ENCODE measurements around the gene PRSS12. TPM values are rescaled to one million over a fixed set of nuclear protein-coding genes. Genes with fewer than 3 reads are reported as not detected.

Gene PRSS12
- total and polyA plus RNA-seq, 8 donors = 5.5 to 12.9 (median 7.7) TPM

DNA sequence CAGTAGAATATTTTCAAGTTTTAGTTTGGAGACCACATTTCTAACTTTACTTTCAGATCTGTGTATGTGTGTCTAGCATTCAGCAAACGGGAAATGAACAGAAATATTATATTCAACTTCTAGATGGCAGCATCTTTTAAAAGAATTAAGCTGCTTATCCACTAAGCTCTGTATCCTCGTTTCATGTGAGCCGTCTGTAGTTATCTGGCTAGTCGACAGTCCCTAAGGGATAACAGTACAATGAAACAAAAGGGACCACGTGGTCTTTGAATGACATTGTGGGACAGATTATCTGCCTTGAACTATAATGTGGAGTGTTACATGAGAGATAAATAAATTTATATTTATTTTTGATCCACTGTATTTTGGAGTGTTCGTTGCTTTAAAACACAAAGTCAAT, 35.8 kb upstream of the PRSS12 start:
- ATAC-seq (no peak), FAIRE-seq (no peak), DNase-seq (no peak)
- TF ChIP-seq, protein P1, sequence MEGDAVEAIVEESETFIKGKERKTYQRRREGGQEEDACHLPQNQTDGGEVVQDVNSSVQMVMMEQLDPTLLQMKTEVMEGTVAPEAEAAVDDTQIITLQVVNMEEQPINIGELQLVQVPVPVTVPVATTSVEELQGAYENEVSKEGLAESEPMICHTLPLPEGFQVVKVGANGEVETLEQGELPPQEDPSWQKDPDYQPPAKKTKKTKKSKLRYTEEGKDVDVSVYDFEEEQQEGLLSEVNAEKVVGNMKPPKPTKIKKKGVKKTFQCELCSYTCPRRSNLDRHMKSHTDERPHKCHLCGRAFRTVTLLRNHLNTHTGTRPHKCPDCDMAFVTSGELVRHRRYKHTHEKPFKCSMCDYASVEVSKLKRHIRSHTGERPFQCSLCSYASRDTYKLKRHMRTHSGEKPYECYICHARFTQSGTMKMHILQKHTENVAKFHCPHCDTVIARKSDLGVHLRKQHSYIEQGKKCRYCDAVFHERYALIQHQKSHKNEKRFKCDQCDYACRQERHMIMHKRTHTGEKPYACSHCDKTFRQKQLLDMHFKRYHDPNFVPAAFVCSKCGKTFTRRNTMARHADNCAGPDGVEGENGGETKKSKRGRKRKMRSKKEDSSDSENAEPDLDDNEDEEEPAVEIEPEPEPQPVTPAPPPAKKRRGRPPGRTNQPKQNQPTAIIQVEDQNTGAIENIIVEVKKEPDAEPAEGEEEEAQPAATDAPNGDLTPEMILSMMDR (IDR thresholded peaks at IDR 0.05) = no peak
- H3K27ac ChIP-seq = no peak overlapping the region
- WGBS, 2 donors = 51 to 58% methylated on average over 6 of the region's 6 CpGs
- H3K9me3 ChIP-seq = no peaks in the 10 kb centered on the region
- no peaks in the 10 kb centered on the region for H3K4me1 ChIP-seq
- intact Hi-C loops (cut with DNase I) = no loop called here
- H3K36me3 ChIP-seq = no peaks in the 10 kb centered on the region
- no peak overlapping the region for H3K4me3 ChIP-seq
- H3K27me3 ChIP-seq = no peaks in the 10 kb centered on the region

DNA sequence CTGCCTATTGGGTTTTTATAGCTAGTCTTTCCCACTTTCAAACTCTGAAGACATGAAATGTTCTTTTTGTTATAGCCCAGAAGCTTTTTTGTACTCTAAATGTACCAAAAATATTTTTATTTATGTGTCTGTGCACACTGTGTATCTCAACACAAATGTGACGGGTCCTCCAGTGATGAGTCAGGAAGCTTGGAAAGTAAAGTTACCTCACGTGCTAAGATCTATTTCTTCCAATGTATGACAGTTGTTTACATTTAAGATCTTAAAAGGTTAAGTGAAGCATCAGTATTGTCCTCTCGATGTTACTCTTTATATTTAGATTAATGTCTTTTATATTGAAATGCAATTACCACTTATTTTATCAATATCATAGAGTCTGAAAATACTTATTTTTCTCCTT, 29.1 kb upstream of the PRSS12 start:
- DNase-seq = no peak
- FAIRE-seq = no peak
- Histone ChIP-seq H3K9me3 (no peaks in the 10 kb centered on the region), H3K36me3 (no peaks in the 10 kb centered on the region), H3K27ac (no peak overlapping the region), H3K4me3 (no peak overlapping the region), H3K27me3 (peaks cover 0 to 5% (median 0%) of the 10 kb centered on the region in 4 donors), H3K4me1 (no peaks in the 10 kb centered on the region)
- 73 to 79% methylated on average over 3 of the region's 3 CpGs for WGBS, 2 donors
- ATAC-seq = no peak
- intact Hi-C loops (cut with DNase I) = no loop called here
- TF ChIP-seq, protein P1 (IDR thresholded peaks at IDR 0.05) = no peak

GRCh38 chr4:118373614-118374255, 20.9 kb upstream of the PRSS12 start:
- 81 to 82% methylated on average over 4 of the region's 4 CpGs for WGBS, 2 donors
- FAIRE-seq = no peak
- intact Hi-C loops (cut with DNase I) = no loop called here

GRCh38 chr4:118372251-118372650, 19.4 kb upstream of the PRSS12 start:
- ATAC-seq = no peak
- TF ChIP-seq, protein P1 (IDR thresholded peaks at IDR 0.05) = no peak
- Histone ChIP-seq H3K4me3 (no peak overlapping the region), H3K27me3 (no peaks in the 10 kb centered on the region), H3K27ac (no peak overlapping the region), H3K4me1 (no peaks in the 10 kb centered on the region), H3K9me3 (no peaks in the 10 kb centered on the region), H3K36me3 (no peaks in the 10 kb centered on the region)
- WGBS, 2 donors = 66 to 69% methylated on average over 4 of the region's 4 CpGs
- intact Hi-C loops (cut with DNase I) = no loop called here
- no peak for DNase-seq
- no peak for FAIRE-seq

More at GRCh38 chr4:118373614-118374255, 20.9 kb upstream of the PRSS12 start:
- Histone ChIP-seq H3K36me3 (no peaks in the 10 kb centered on the region), H3K27me3 (no peaks in the 10 kb centered on the region), H3K9me3 (no peaks in the 10 kb centered on the region), H3K27ac (no peak overlapping the region), H3K4me3 (no peak overlapping the region), H3K4me1 (no peaks in the 10 kb centered on the region)
- ATAC-seq (no peak), DNase-seq (no peak)
- TF ChIP-seq, protein P1 (IDR thresholded peaks at IDR 0.05) = no peak

DNA sequence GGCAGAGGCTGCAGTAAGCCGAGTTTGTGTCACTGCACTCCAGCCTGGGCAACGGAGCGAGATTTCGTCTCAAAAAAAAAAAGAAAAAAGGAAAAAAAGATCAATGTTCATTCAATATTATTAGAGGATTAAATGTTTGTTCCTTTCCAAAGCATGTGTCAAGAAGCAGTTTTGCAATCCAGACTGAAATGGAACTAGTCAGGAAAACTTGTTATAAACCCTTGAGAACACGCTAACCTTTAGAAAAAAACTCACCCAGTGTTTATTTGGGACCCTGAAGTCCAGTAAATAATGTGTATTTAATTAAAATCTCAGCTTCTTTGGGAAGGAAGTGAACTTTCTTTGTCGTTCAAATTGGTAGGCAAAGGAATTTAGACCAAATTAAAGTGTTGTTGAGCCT, 16.4 kb upstream of the PRSS12 start:
- H3K27me3 ChIP-seq = no peaks in the 10 kb centered on the region
- ATAC-seq = no peak
- TF ChIP-seq, protein P1 (IDR thresholded peaks at IDR 0.05) = no peak
- H3K27ac ChIP-seq = no peak overlapping the region
- no peak for DNase-seq
- FAIRE-seq = no peak
- WGBS, 2 donors = 78 to 86% methylated on average over 6 of the region's 6 CpGs
- H3K9me3 ChIP-seq = no peaks in the 10 kb centered on the region
- no peaks in the 10 kb centered on the region for H3K36me3 ChIP-seq
- intact Hi-C loops (cut with DNase I) = no loop called here
- H3K4me1 ChIP-seq = no peaks in the 10 kb centered on the region
- H3K4me3 ChIP-seq = no peak overlapping the region

Measured in pancreas (tissue), 10 donors.